Activated T-helper 2 cell treated with anti-CD3 and anti-CD28 coated beads, Interferon-gamma antibody, Interleukin-2, Interleukin-4, amounts not matched to agents 10 μg/mL and 5 μg/mL and 100 μg/mL, durations not matched to agents 14 hours and 24 hours and 36 hours (primary cell): Measurements from ENCODE around the gene GSC. TPM values are rescaled to one million over a fixed set of nuclear protein-coding genes. Genes with fewer than 3 reads are reported as not detected.
A peak's percentile ranks its signal among the peaks of the same experiment; 100 is the strongest.
"Not testable (repeated sequence)": the region's sequence is repeated elsewhere in the genome, so short reads cannot be mapped to it uniquely, and the experiment has no call there.

ENCODE experiments used
- DNase-seq: peaks from one replicate; pipeline ENCODE4 v3.0.0; 2021; ENCODE audit warnings: low spot score
- H3K27ac Mint-ChIP-seq: one replicate; pipeline ENCODE4 v1.8.0; 2021; ENCODE audit warnings: mixed read lengths
- H3K27me3 Mint-ChIP-seq: one replicate; pipeline ENCODE4 v1.8.0; 2021; ENCODE audit warnings: low read depth, mixed read lengths
- H3K36me3 Mint-ChIP-seq: one replicate; pipeline ENCODE4 v1.8.0; 2021; ENCODE audit warnings: low read depth, mixed read lengths
- H3K4me1 Mint-ChIP-seq: one replicate; pipeline ENCODE4 v1.8.0; 2021; ENCODE audit warnings: low read depth, mixed read lengths
- H3K4me3 Mint-ChIP-seq: one replicate; pipeline ENCODE4 v1.8.0; 2021; ENCODE audit warnings: low read depth, mild to moderate bottlenecking, moderate library complexity, mixed read lengths
- H3K9me3 Mint-ChIP-seq: one replicate; pipeline ENCODE4 v1.8.0; 2021; ENCODE audit warnings: mixed read lengths
- intact Hi-C: fragments of 100-400 bp; cut with micrococcal nuclease; formaldehyde crosslinking; loops from one replicate; pipeline ENCODE4 v1.15.1; 2023
- total RNA-seq: library from RNA; stranded (reverse); gene quantifications from 2 replicates; pipeline ENCODE4 v1.2.3, GENCODE V29; 2022

The GSC gene
- 0.14 TPM in 1 of 2 replicates, not detected in the other for total RNA-seq

- DNase-seq, result no peak
- Mint-ChIP-seq H3K4me3 (peak within 1 kb of the TSS; percentile 66), H3K36me3 (peaks cover 4% of the 10 kb centered on the region), H3K27me3 (peaks cover 80% of the 10 kb centered on the region), H3K4me1 (peaks cover 9% of the 10 kb centered on the region), H3K9me3 (no peaks in the 10 kb centered on the region), H3K27ac (peak within 1 kb of the TSS; percentile 14)
- intact Hi-C loops, result loop anchor here (5.0 kb wide), 1 partner anchor 982 kb away; the partner anchor contains the start of gene PRIMA1
Measured at GRCh38 chr14:94769391-94770250, at the start of gene GSC. Gene GSC (minus strand): TSS chr14:94770113. CDS start chr14:94770015, 98 bp downstream.

DNA sequence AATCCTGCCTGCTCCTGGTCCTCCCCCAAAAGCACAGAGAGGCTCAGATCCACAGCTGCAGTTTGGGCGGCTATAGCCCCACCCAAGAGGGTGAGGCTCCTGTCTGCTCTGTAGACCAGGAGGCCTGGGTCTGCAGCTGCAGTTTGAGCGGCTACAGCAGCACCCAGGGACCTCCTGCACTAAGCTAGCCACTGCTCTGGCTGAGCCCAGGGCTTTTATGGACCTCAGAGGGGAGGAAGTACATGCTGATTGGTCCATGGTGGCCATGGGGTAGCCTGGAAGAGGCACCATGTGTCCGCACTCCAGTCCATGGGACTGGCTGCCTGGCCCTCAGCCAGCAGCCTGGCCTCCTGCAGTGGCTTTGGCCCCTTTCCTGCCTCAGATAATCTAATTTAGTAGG, 49.6 kb upstream of the GSC start:
- no peak for DNase-seq
- H3K4me3 Mint-ChIP-seq, result no peak overlapping the region
- intact Hi-C loops, result no loop called here
- no peaks in the 10 kb centered on the region for H3K27me3 Mint-ChIP-seq
- no peaks in the 10 kb centered on the region for H3K4me1 Mint-ChIP-seq
- H3K36me3 Mint-ChIP-seq, result no peaks in the 10 kb centered on the region
- H3K9me3 Mint-ChIP-seq, result no peaks in the 10 kb centered on the region
- H3K27ac Mint-ChIP-seq, result no peak overlapping the region

GRCh38 chr14:94816113-94816512, 46.2 kb upstream of the GSC start:
- H3K4me1 Mint-ChIP-seq, result no peaks in the 10 kb centered on the region
- intact Hi-C loops, result no loop called here
- no peak for DNase-seq
- no peaks in the 10 kb centered on the region for H3K9me3 Mint-ChIP-seq
- no peak overlapping the region for H3K27ac Mint-ChIP-seq
- no peaks in the 10 kb centered on the region for H3K36me3 Mint-ChIP-seq
- no peaks in the 10 kb centered on the region for H3K27me3 Mint-ChIP-seq
- H3K4me3 Mint-ChIP-seq, result no peak overlapping the region

DNA sequence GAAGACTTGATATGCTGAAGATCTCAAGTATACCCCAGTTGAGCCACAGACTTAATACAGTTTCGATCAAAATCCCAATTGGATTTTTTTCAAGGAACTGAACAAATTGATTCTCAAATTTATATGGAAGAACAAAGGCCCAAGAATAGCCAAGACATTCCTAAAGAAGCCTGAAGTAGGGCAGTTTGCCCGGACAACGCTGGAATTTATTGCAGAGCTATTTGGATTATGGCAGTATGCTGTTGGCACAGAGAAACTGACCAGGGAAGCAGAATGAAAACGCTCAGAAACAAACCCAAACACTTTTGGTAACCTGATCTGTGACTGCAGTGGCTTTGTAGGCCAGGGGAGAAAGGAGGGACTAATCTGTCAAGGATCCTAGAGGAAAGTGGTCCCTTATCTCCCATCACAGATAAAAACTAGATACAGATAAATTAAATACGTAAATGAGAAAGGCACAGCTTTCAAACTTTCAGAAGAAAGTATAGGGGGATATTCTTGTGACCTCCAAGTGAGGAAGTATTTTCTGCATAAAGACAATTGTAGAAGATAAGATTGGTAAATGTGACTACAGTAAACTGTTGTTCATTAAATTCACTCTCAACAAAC, 35.9 kb upstream of the GSC start:
- Mint-ChIP-seq H3K4me1 (no peaks in the 10 kb centered on the region), H3K27me3 (peaks cover 2% of the 10 kb centered on the region)
- intact Hi-C loops, result no loop called here

GRCh38 chr14:94801225-94801624, 31.3 kb upstream of the GSC start:
- Mint-ChIP-seq H3K9me3 (no peaks in the 10 kb centered on the region), H3K4me1 (no peaks in the 10 kb centered on the region), H3K27ac (no peak overlapping the region), H3K27me3 (no peaks in the 10 kb centered on the region), H3K4me3 (no peak overlapping the region), H3K36me3 (no peaks in the 10 kb centered on the region)
- intact Hi-C loops, result no loop called here
- DNase-seq, result no peak

More for the DNA sequence above, 35.9 kb upstream of the GSC start:
- no peak for DNase-seq
- H3K27ac Mint-ChIP-seq, result no peak overlapping the region
- no peaks in the 10 kb centered on the region for H3K9me3 Mint-ChIP-seq
- H3K4me3 Mint-ChIP-seq, result no peak overlapping the region
- H3K36me3 Mint-ChIP-seq, result no peaks in the 10 kb centered on the region

DNA sequence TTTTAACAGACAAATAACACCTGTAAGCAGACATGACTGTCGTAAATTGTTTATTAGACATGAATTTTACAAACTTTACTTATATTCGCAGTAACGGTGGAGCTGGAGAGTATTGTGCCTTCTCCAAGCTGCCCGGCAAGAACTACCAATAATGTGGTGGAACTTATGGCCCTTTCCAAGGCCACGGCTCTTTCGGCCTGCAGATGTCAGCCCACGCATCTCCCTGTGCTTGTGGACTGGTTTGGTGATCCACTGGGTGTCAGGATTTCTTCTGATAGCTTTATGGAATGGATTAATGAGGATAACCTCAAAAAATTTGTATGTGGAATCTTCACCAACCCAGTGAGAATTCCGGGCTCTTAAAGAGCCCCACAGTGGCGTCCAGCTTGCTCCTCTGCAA, 30.9 kb upstream of the GSC start:
- H3K36me3 Mint-ChIP-seq, DNase-seq, H3K4me1 Mint-ChIP-seq, H3K4me3 Mint-ChIP-seq, H3K9me3 Mint-ChIP-seq, H3K27me3 Mint-ChIP-seq, H3K27ac Mint-ChIP-seq, intact Hi-C loops: not testable (repeated sequence)

- H3K9me3 Mint-ChIP-seq, result no peaks in the 10 kb centered on the region
- H3K27ac Mint-ChIP-seq, result no peak overlapping the region
- DNase-seq, result no peak
- H3K36me3 Mint-ChIP-seq, result no peaks in the 10 kb centered on the region
- intact Hi-C loops, result no loop called here
- H3K4me1 Mint-ChIP-seq, result no peaks in the 10 kb centered on the region
- no peaks in the 10 kb centered on the region for H3K27me3 Mint-ChIP-seq
- H3K4me3 Mint-ChIP-seq, result no peak overlapping the region
Measured at GRCh38 chr14:94797887-94798286, 28.0 kb upstream of the GSC start.

DNA sequence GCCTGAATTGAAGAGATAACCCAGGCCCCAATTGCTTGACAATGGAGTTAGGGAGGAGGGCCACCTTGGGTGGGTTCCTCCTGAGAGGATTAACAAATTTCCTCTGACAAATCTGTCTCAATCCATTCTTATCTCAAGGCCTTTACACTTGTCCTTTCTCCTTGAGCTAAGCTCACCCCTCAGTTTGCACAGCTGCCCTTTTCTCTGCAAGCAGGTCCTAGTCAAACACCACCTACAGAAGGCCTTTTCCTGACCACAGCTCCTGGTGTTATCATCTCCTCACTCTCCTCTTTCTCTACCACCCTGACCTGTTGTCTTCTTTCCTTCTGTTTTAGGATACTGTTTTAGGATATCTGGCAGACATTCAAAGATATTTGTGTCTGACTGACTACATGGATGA, 26.4 kb upstream of the GSC start:
- no peak overlapping the region for H3K27ac Mint-ChIP-seq
- H3K36me3 Mint-ChIP-seq, result no peaks in the 10 kb centered on the region
- no peak for DNase-seq
- H3K4me3 Mint-ChIP-seq, result no peak overlapping the region
- no peaks in the 10 kb centered on the region for H3K9me3 Mint-ChIP-seq
- no peaks in the 10 kb centered on the region for H3K27me3 Mint-ChIP-seq
- intact Hi-C loops, result no loop called here
- H3K4me1 Mint-ChIP-seq, result no peaks in the 10 kb centered on the region

DNA sequence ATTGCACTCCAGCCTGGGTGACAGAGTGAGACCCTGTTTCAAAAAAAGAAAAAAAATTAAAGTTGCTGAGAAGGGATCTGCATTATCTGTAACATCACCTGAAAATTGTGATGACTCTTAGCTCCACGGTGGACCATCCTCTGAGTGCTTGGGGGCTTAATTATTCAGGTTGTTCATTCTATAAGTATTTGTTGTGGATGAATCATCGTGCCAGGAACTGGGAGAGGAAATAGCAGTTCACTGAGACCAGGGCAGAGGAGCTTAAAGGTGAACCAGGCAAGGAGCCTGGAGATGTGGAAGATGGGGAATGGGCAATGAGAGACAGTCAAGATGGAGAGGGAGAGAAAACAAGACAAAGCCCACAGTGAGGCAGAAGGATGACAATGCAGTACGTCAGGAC, 25.5 kb upstream of the GSC start:
- H3K4me1 Mint-ChIP-seq, result no peaks in the 10 kb centered on the region
- H3K36me3 Mint-ChIP-seq, result no peaks in the 10 kb centered on the region
- H3K9me3 Mint-ChIP-seq, result no peaks in the 10 kb centered on the region
- DNase-seq, result no peak
- H3K4me3 Mint-ChIP-seq, result no peak overlapping the region
- intact Hi-C loops, result no loop called here
- H3K27me3 Mint-ChIP-seq, result no peaks in the 10 kb centered on the region
- no peak overlapping the region for H3K27ac Mint-ChIP-seq

DNA sequence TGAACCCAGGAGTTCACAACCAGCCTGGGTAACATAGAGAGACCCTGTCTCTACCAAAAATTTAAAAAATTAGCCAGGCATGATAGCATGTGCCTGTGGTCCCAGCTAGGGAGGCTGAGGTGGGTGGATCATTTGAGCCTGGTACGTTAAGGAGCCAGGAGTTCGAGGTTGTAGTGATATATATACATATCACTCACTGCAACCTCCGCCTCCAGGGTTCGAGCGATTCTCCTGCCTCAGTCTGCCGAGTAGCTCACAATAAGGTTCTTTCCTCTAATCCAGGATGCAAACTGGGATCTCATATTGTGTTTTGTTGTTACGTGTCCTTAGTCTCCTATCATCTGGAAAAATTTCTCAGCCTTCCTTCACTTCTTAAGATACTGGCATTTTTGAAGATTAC, 24.0 kb upstream of the GSC start:
- H3K27me3 Mint-ChIP-seq, result no peaks in the 10 kb centered on the region
- H3K4me3 Mint-ChIP-seq, result no peak overlapping the region
- no peaks in the 10 kb centered on the region for H3K4me1 Mint-ChIP-seq
- DNase-seq, result no peak
- H3K9me3 Mint-ChIP-seq, result no peaks in the 10 kb centered on the region
- intact Hi-C loops, result no loop called here
- H3K27ac Mint-ChIP-seq, result no peak overlapping the region
- no peaks in the 10 kb centered on the region for H3K36me3 Mint-ChIP-seq

DNA sequence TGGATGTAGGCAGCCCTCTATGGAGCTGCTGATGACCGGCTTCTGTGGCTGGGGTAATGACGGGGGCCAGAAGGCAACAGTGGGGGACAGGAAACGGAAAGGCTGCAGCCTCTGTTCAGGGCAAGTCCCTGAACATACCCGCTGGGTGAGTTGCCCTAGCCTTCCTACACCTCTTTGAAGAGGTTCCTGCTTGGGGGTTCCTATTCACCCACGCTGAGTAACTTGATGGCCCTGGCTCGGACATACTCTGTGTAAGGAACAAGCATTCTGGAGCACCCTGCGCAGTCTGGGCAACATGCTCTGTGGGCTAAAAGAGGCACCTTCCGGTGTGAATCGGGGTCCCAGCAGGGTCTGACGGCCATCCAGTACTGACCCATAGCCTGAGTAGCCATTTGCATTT, 17.7 kb upstream of the GSC start:
- no peak for DNase-seq
- no peak overlapping the region for H3K27ac Mint-ChIP-seq
- no peaks in the 10 kb centered on the region for H3K36me3 Mint-ChIP-seq
- intact Hi-C loops, result no loop called here
- H3K4me1 Mint-ChIP-seq, result no peaks in the 10 kb centered on the region
- no peak overlapping the region for H3K4me3 Mint-ChIP-seq
- H3K27me3 Mint-ChIP-seq, result no peaks in the 10 kb centered on the region
- H3K9me3 Mint-ChIP-seq, result no peaks in the 10 kb centered on the region

- no peak overlapping the region for H3K4me3 Mint-ChIP-seq
- H3K36me3 Mint-ChIP-seq, result no peaks in the 10 kb centered on the region
- intact Hi-C loops, result no loop called here
- H3K27me3 Mint-ChIP-seq, result no peaks in the 10 kb centered on the region
- no peak overlapping the region for H3K27ac Mint-ChIP-seq
- H3K4me1 Mint-ChIP-seq, result no peaks in the 10 kb centered on the region
- H3K9me3 Mint-ChIP-seq, result no peaks in the 10 kb centered on the region
- no peak for DNase-seq
Measured at GRCh38 chr14:94787092-94787491, 17.2 kb upstream of the GSC start.

- Mint-ChIP-seq H3K27ac (no peak overlapping the region), H3K27me3 (peaks cover 20% of the 10 kb centered on the region), H3K9me3 (no peaks in the 10 kb centered on the region), H3K4me1 (no peaks in the 10 kb centered on the region), H3K4me3 (no peak overlapping the region), H3K36me3 (no peaks in the 10 kb centered on the region)
- DNase-seq, result no peak
- intact Hi-C loops, result no loop called here
Measured at GRCh38 chr14:94780536-94781399, 10.9 kb upstream of the GSC start.
